ENCODE measurements around the gene TRAF2. TPM values are rescaled to one million over a fixed set of nuclear protein-coding genes. Genes with fewer than 3 reads are reported as not detected.

TRAF2 gene
- total RNA-seq, 1 donor from 2014 or later: 49.0 TPM

DNA sequence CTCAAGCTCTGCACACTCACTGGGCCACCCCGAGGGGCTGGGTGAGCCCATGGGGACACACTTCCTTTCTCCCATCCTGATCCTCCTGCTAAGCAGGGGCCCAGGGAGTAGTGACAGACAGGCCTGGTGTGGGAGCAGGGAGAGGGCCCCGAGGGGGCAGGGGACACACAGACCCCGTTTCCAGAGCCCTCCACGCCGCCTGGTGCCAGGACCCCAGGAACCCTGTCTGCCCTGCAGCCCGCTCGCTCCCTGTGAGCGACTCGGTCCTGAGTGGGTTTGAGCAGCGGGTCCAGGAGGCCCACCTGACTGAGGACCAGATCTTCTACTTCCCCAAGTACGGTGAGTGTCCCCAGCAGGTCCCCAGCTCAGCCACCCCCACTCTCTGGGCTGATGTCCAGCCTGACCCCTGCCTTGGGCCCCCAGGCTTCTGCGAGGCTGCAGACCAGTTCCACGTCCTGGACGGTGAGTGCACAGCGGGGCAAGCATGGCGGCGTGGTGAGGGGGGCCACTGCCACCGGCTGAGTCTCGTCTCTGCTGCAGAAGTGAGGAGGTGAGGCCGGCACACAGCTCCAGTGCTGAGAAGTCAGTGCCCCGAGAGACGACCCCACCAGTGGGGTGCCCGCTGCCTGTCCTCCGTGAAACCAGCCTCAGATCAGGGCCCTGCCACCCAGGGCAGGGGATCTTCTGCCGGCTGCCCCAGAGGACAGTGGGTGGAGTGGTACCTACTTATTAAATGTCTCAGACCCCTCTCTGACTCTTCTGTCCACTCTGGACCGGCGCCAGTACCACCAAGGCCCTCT is 60.1 kb downstream of the TRAF2 start:
- intact Hi-C loops (cut with micrococcal nuclease): no loop called here

DNA sequence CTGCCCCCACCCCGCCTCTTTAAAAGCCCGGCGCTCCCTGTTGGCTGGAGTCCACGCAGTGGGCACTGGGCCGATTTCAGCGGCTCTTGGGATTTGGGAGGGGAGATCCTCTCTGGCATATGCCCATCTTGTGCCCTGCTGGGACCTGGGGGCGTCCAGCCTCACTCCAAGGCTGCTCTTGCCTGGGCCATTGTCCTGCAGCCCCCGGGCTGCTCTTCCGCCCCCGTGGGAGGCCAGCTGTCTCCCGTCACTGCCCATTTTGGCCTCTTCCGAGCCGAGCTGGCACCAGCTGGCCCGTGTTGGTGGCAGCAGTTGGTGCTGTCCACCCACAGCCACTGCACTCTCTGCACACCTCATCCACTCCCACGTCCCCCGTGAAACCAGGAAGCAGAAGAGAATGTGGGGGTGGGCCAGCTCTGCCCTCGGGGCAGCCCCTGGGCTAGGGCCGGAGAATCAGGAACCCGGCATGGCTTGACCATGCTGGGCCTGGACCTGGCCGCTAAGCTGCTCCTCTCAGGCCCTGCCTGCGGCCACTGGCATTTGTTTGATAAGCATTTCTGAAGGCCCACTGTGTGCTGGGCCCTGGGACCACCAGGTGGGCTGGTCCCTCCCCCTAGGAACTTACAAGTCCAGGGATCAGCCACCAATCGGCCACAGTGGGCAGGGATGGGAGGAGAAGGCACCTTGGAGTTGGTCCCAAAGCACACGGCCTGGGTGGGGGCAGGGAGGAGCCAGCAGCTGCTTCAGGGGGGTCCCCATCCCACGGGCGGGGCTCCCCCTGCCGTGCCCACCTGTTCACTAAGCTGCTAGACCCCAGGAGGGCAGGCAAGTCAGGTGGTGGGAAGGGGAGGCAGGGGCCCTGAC is 60.9 kb downstream of the TRAF2 start:
- intact Hi-C loops (cut with micrococcal nuclease): no loop called here

DNA sequence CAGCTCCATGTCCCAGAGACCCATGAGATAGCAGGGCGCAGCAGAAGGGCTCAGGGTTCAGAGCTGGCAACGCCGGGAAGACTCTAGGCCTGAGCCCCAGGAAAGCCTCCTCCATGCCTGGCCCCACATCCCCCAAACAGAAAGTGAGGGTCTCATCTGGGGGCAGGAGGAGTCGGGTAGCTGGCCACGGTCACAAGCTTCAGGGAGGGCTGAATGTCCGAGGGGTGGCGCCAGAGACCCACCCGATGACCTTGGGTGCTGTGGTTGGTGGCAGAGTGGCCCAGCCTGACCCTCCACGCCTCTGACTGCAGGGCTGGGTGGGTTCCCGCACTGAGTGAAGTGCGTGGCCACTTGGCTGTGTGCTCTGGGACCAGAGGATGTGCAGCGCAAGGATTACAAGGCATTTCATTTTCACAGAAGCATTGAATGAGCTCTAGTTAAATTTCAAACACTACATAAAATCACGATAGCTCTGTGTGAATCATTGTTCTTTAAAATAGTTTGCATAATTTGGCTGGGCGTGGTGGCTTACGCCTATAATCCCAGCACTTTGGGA is 61.7 kb downstream of the TRAF2 start:
- intact Hi-C loops (cut with micrococcal nuclease): no loop called here

DNA sequence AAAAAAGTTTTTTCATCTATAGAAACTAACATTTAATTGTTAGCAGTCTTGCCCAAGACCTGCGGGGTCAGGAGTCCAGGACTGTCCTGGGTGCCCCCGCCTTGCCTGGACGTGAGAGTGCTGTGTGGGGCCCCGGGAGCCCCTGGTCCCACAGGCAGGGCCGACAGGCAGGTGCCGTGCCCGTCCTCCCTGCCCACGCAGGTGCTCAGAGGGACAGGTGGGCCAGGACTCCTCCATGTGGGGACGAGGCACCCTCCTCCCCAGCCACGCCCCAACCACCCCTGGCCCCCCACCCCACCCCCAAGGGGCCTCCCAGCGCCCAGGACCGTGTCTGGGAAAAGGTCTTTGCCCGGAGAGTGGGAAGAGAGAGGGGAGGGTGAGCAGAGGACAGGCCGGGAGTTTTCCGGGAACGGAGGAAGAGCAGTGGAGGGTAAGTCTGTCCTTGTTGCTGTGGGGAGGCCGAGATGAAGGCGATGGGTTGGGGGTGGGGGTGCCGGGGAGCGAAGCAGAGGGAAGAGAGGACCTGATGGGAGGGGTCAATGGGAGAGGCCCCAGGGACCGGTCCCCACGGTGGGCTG is 63.0 kb downstream of the TRAF2 start:
- intact Hi-C loops (cut with micrococcal nuclease): loop anchor here (1.0 kb wide), 1 partner anchor 43 kb away; the partner anchor contains the start of gene PAXX

DNA sequence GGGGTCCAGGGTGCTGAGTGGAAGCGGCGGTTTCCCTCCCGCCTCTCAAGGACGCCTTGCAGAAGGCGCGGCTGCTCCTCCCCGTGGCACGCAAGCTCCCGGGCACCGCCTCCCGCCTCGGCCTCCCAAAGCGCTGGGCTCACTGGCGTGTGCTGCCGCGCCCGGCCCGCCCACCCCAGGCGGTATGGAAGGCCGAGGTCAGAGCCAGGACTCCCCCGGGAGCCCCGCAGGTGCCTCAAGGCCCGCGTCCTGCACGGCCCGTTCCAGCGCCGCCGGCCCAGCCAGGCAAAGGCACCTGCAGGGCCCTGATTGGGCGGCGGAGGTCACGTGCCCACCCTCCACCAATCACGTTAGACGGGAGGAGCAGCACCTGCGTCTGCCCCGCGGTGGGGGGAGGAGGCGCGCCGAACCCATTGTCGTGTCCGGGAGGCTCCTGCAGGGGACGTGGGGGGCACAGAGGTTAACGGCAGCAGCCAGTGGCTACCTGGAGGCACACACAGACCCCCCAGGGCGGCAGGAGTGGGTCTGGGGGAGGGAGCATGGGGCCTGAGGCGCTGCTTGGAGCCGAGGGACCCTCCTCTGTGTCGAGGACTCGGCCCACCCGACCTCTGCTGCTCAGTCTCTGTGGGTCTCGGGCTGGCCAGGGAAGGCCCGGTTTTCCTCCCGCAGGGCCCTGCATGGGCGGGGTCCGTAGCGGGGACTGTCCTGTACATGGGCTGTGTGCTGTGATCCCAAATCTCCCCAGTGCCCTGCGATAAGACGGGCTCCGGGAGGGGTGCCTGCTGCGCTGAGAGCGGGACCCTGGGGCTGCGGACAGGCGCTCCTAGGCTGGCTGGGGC is 63.7 kb downstream of the TRAF2 start:
- intact Hi-C loops (cut with micrococcal nuclease): loop anchor here (1.0 to 2.0 kb wide), 3 partner anchors 28 to 85 kb away; partner anchors contain the start of gene PAXX

DNA sequence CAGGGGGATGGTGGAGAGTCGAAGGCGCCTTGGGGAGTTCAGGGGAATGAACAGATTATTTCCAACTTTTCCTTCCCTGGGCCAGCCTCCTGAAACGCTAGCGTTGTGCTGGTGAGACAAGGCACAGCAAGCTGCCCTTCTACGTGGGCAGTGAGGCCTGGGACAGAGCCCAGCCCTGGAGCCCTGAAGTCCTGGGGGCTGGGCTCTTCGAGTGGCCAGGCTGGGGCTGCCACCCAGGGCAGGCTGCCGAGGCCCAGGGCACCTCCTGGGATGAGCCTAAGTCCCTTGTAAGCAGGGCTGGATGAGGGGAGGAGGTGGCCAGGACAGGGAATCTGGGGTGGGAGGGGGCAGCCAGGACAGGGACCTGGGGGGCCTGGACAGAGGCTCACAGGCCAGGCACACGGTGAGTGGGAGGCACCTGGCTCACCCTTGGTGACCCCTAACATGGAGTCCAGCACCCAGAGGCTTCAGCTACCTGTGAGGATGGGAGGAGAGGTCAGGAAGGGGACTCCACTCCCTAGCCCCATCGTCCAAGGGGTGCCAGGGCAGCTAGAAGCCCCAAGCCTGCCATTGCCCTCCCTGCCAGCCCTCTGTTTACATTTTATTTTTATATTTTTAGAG is 64.5 kb downstream of the TRAF2 start:
- intact Hi-C loops (cut with micrococcal nuclease): loop anchor here (1.0 to 2.0 kb wide), 2 partner anchors 28 to 84 kb away; no protein-coding TSS in a partner anchor

DNA sequence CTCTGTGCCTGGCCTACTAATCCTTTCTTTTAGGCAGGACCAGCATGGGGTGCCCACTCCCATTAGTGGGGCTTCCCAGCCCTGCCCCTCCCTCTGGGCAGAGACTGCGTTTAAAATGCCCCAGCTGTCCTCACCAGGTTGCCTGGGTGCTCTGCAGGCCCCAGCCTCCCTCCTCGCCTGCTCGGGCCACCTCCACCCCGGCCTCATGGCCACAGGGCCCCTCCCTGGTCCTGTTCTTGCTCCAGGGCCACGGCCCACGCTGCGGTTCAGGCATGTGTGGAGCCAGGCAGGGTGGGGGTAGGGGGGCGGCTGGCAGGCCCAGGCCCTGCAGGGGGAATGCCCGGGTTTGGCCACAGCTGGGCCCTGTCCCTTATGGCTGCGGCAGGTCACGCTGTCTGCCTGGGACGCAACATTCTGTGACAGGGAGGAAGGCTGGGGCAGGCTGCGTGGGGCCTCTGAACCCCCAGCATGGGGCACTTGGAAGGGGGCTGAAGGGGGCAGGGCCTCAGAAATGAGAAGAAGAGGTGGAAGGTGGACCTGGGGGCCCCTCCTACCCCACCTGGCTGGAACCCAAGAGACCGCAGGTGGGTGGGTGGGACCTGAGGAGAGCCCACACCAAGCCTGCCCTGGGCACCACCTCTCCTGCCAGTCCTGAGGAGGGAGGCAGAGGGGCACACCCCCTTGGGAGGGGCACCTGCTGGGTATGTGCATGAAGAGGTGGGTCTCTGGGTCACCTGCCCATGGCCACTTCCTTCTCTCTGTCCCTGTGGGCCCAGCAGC is 65.4 kb downstream of the TRAF2 start, which contains the start of gene LCN12:
LCN12 (plus strand) TSS at position 733 of the 780 bp plus-strand sequence. CDS start 55 bp downstream, outside the sequence.
- intact Hi-C loops (cut with micrococcal nuclease): loop anchor here (2.0 kb wide), 1 partner anchor 83 kb away; no protein-coding TSS in a partner anchor

DNA sequence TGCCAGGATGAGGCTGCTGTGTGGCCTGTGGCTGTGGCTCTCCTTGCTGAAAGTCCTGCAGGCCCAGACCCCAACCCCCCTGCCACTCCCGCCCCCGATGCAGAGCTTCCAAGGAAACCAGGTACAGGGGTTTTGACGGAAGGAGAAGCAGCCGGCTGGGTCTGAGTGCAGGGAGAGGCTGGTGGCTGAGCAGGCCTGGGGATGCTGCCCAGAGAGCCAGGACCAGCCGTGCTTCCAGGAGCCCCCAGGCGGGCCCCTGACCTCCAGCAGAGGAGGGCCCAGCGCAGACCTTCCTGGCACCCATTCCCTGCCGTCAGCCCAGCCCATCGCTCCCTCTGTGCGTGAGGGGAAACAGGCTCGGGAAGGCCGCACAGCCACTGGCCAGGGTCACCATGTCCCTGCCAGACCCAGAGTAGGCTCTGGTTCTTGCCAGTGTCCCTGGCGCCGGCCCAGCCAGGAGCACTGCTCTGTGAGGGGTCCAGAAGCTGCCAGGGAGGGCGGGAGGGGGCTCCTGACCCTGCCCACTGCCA is 66.1 kb downstream of the TRAF2 start:
- intact Hi-C loops (cut with micrococcal nuclease): no loop called here

DNA sequence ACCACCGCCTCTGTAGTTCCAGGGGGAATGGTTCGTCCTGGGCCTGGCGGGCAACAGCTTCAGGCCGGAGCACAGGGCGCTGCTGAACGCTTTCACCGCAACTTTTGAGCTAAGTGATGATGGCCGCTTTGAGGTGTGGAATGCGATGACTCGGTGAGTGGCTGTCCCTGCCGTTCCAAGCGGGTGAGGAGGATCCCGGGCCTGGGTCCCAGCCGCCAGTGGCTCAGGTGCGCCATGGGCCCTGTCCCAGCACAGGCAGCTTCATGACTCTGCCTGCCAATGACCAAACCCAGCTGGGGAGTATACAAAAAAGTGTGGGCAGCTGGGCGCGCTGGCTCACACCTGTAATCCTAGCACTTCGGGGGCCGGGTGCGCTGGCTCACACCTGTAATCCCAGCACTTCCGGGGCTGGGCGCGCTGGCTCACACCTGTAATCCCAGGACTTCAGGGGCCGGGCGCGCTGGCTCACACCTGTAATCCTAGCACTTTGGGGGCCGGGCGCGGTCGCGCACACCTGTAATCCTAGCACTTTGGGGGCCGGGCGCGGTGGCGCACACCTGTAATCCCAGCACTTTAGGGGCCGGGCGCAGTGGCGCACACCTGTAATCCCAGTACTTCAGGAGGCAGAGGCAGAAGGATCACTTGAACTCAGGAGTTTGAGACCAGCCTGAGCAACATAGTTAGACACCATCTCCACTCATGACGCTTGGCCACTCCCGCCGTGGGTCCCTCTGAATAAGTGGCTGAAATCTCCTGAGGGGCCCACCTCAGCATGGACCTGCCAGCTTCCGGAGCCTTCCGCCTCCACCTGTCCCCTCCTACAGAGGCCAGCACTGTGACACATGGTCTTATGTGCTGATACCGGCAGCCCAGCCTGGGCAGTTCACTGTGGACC is 66.8 kb downstream of the TRAF2 start:
- intact Hi-C loops (cut with micrococcal nuclease): no loop called here

DNA sequence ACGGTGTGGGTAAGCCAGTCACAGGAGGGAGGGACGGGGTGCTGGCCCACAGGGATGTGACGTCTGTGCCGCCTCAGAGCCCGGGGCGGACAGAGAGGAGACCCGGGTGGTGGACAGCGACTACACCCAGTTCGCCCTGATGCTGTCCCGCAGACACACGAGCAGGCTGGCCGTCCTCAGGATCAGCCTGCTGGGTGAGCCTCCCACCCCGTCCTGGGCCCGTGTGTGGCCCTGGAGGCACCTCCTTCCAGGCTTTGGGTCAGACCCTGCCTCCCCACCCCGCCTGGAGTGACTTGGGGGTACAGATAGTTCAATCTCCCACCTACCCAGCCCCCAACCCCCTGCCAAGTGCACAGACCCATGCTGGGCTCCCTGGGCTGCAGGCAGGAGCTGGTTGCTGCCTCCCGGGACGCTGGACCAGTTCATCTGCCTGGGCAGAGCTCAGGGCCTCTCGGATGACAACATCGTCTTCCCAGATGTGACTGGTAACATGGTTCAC is 67.5 kb downstream of the TRAF2 start:
- intact Hi-C loops (cut with micrococcal nuclease): no loop called here

DNA sequence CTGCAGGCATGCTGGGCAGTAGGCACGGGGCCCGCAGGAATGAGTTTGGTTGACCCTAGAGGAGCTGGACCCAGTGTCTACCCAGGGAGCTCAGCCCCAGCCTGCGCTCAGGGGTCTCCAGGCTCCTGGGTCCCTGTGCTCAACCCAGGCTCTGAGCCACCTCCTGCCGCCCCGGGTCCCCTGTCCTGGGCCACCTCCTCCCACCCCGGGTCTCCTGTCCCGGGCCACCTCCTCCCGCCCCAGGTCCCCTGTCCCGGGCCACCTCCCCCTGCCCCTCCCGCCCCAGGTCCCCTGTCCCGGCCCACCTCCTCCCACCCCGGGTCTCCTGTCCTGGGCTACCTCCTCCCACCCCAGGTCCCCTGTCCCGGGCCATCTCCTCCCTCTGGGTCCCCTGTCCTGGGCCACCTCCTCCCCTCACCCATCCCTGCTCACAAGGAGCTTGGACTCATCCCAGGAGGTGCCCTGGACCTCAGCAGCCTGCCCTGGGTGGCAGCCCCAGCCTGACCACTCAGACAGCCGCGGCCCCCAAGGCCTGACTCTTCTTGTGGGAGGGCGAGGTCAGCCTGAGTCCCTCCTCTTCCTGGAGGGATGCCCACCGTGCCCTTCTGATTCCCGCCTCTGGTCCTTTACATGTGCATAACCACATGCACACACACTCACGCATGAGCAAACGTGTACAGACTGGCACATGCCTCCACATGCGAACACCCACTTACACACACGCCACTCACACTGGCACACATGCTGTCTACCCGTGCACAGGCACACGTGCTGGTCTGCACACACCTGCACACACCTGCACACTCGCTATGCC is 68.2 kb downstream of the TRAF2 start:
- intact Hi-C loops (cut with micrococcal nuclease): no loop called here

DNA sequence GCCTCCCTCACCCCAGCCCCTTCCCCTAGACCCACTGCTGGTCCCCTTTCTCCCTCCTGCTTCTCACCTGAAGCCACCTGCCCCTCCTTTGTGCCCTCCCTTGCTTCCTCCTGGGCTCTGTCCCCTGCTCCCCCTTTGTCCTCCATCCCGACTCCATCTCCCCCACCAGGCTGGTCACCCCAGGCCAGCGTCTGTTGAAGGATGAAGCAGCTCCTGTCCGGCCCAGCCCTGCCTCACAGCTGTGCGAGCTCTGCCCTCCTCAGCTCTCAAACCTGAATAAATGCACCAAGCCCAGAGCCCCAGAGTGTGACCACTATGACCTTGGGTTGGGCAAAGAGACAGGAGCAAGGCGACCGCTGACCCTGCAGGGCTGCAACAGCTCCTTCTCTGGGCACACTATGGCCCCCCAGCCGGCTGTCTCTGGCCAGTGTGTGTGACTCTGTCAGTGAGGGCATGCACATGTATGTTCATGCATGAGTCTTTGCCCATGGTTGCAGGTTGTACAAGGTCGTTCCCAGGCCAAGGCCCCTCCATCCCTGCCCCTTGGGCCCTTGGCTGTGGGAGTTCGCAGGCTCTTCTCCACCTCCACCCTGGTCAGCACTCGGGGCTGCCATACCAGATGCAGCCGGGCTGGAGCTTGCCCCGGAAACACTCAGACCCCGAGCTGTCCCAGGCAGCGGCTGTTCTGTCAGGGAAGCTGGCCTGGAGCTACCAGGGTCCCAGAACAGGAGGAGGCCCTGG is 69.1 kb downstream of the TRAF2 start:
- intact Hi-C loops (cut with micrococcal nuclease): no loop called here

DNA sequence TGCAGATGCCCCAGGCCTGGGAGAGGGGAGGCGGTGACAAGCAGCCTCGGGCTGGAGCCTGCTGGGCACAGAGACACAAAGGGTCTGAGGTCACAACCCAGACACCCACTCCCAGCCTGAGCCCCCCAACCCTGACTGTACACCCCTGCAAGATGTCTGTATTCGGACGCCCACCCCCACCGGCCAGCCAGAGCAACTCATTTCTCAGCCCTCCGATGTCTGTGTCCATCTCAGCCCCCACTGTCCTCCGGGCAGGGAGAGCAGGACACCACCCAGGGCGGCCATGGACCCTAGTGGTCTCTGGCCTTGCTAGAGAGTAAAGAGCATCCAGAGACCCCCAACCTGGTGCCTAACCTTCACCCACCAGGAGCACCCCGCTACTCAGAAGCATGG is 69.6 kb downstream of the TRAF2 start:
- intact Hi-C loops (cut with micrococcal nuclease): no loop called here

DNA sequence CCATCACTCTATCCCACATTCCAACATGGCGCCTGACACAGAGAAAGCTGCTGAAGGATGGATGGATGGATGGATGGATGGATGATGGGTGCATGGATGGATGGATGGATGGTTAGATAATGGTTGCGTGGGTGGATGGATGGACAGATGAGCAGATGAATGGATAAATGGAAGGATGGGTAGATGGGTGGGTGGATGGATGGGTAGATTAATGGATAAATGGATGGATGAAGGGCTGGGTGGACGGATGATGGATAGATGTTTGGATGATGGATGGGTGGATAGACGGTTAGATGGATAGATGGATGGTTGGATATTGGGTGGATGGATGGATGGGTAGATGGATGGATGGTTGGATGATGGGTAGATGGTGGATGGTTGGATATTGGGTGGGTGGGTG is 70.3 kb downstream of the TRAF2 start:
- intact Hi-C loops (cut with micrococcal nuclease): no loop called here

DNA sequence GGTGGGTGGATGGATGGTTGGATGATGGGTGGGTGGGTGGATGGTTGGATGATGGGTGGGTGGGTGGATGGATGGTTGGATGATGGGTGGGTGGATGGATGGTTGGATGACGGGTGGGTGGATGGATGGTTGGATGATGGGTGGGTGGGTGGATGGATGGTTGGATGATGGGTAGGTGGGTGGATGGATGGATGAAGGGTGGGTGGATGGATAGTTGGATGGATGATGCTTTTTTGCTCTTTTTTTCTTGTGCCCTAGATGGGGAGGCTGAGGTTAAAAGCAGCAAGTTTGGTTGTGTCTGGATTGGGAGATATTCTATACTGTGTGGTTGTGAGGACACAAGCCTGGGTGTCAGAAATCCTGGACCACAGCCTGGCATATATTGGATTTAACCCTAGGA is 71.1 kb downstream of the TRAF2 start:
- intact Hi-C loops (cut with micrococcal nuclease): no loop called here

DNA sequence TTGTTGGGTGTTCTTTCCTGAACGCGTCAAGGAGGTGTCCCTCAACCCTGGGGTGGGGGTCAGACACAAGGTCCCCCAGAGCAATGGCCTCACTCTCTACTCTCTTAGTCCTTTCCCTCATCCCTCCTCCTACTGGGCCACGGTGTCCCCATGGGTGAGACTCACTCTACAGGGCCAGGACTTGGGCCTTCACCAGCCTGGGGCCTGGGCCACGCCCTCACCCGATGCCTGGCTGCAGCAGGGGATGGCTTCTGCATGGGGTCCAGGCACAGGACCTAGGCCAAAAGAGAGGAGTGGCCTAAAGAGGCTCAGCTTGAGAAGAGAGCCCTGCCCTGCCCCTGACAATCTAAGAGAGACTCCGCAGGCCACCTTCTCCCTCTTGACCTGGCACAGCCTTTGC is 71.6 kb downstream of the TRAF2 start:
- intact Hi-C loops (cut with micrococcal nuclease): no loop called here

All from T-helper 2 cell treated with Interferon-gamma antibody and Interleukin-4, amounts not matched to agents 100 ng/mL and 5 ng/mL, for 36 hours (primary cell).